GM11168 (cell line): ENCODE results near the gene HOXC4.
"Not testable (repeated sequence)": the region's sequence is repeated elsewhere in the genome, so short reads cannot be mapped to it uniquely, and the experiment has no call there.

ENCODE experiments used
- in situ Hi-C: fragments of 300-500 bp; cut with MboI; formaldehyde crosslinking; loops from one replicate; pipeline ENCODE4 v1.12.0; 2022; ENCODE audit warnings: low sequenced_read_pairs; ENCODE audit not compliant: unreplicated experiment

The HOXC4 gene

GRCh38 chr12:54052438-54053002 lies 1.1 kb upstream of the HOXC4 start:
- in situ Hi-C loops = no loop called here

- in situ Hi-C loops = no loop called here
Measured at GRCh38 chr12:54053003-54053750, 458 bp upstream of the HOXC4 start.

GRCh38 chr12:54054742-54055194 lies 1.1 kb downstream of the HOXC4 start:
- in situ Hi-C loops = no loop called here

DNA sequence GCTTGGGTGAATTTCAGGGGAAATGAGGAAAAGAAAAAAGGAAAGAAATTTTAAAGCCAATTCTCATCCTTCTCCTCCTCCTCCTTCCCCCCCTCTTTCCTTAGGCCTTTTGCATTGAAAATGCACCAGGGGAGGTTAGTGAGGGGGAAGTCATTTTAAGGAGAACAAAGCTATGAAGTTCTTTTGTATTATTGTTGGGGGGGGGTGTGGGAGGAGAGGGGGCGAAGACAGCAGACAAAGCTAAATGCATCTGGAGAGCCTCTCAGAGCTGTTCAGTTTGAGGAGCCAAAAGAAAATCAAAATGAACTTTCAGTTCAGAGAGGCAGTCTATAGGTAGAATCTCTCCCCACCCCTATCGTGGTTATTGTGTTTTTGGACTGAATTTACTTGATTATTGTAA lies 1.9 kb downstream of the HOXC4 start:
- in situ Hi-C loops = no loop called here

DNA sequence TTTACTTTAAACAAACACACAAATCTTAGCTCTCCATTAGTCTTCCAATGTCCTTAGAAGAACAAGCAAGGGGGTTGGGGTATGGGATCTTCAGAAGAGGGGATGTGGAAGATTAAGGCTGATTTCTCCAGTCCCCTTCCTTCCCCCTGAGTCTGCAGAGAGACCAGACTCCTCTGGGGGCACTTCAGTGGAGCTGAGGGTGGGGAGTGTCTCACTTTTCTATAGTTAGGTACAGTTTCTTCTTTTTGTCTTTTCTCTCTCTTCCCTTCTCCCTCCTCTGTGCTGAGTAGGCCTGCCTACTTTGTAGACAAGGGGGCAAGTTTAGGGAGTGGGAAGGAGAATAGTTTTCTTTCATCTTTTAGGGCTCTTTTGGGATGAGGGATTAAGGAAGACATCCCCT lies 2.5 kb downstream of the HOXC4 start:
- in situ Hi-C loops = no loop called here

GRCh38 chr12:54058128-54058768 lies 4.6 kb downstream of the HOXC4 start:
- in situ Hi-C loops = no loop called here

- in situ Hi-C loops = no loop called here
Measured at GRCh38 chr12:54059668-54060067, 6.0 kb downstream of the HOXC4 start.

- in situ Hi-C loops = no loop called here
Measured at GRCh38 chr12:54060174-54060974, 6.7 kb downstream of the HOXC4 start.

DNA sequence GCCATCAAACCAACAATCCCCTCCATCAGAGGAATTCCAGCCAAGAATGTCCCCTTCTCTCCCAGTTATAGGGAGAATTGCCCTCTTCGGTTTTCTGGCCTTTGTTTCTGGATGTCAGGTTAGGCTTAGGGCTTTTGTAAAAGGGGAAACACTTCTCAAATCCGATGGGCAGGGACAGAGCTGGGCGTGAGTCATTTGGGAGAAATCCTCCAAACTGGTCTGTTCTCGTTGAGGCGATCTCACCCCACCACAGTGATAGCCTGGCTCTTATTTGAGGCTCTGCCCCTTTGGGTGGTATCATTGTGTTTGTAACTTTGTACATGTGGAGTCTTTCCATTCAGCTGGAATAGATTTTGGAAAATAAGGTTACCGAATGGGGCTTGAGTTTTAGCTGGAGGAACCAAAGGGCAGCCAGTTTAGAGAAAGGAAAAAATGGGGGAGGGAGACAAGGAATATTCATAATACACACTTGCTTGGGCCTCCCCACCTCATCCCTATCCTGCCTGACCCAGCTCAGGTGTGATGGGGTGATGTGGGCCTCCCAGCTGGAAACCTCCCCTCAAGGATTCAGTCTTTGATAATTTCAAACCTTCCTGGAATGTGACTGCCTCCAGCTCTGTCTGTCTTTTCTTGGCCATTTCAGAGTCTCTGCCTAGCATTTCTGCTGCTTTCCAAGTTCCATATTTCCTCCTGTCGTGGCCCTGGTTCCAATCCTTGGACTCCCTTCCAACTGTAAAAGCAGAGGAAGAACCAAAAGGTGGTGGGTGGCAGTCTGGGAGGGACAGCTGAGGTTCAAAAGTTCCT lies 7.5 kb downstream of the HOXC4 start:
- in situ Hi-C loops = no loop called here

- in situ Hi-C loops = no loop called here
Measured at GRCh38 chr12:54065677-54066076, 12.0 kb downstream of the HOXC4 start.

- in situ Hi-C loops = no loop called here
Measured at GRCh38 chr12:54066408-54066807, 12.8 kb downstream of the HOXC4 start.

DNA sequence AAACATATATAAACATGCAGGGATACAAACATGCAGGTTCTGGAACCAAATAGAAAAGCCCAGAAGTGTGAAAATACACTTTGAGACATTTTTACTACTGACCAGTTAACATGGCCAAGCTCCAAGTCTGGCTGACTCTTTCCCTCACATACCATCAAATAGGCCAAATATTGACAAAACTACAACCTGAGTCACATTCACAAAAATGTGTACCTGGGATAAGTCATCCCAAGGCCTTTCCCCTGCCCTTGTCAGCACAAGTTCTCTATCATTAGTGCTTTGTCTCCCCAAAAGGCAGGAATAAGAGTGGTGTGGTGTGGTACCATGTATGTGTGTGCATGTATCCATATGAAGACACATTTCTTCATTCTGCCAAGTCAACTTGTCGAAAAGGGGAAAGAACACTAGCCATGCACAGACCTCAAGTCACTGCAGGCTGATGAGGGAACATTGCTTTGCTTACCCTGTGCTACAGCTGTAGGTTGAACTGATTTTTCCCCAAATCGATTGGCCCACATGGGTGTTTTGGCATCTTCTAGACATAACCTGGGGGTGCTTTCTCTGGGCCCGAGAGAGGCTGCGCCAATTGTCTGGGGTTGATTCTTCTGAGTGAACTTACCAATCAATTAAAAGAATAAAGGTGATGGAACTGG lies 14.9 kb downstream of the HOXC4 start:
- in situ Hi-C loops = no loop called here

DNA sequence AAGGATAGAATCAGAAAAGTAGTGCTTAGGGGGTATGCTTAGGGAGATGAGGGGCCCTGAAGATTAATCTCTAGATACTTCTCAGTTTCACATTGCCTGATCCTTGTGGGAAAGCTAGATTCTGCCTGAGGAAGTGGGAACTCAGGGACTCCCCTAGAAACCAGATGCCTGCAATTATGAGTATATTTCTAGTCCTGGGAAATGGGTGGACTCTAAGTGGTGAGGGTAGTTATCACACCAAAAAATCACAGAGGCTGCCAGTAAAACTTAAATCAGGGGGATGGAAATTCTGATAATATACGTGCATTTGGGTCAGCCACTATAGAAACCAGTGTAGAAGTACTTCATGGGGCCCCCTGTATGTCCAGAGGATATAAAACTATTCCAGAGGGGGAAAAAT lies 18.3 kb downstream of the HOXC4 start:
- in situ Hi-C loops = no loop called here

GRCh38 chr12:54074308-54074707 lies 20.7 kb downstream of the HOXC4 start:
- in situ Hi-C loops = no loop called here

GRCh38 chr12:54075409-54075808 lies 21.8 kb downstream of the HOXC4 start:
- in situ Hi-C loops = no loop called here

DNA sequence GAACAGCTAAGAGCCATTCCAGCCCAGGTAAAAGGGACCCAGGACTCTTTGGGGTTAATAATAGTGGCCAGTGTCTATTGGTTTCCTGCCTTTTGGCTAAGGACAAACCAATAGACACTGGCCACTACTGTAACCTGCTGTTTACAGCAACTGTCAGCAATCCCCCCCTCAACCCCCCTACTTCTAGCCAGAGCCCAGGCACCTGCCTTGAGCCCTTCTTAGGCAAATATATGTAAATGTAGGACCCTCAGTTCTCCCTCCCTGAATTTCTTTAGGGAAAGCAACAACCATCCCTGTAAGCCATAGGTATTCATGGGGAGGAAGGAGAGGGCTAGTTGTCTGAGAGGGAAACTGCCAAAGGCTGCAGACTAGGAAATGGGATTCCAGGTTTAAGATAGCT lies 22.3 kb downstream of the HOXC4 start:
- in situ Hi-C loops = no loop called here

- in situ Hi-C loops = not testable (repeated sequence)
Measured at GRCh38 chr12:54077843-54078242, 24.2 kb downstream of the HOXC4 start.

DNA sequence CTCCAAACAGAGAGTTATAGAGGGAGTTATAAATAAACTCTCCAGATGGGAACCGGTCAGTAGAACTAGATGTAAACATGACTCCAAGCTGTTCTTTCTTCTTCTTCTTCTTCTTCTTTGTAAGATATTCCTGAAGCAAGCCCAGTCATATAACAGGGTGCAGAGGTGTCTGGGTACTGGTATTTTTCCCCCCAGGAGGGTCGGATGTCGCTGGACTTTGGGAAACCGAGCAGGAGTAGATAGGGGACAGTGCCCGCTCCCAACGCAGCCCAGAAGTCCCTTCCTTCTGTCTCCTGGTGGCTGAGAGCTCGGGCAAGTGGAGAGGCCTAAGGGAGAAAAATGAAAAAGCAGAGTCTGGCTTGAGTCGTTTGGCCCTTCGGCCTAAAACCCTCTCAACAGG lies 25.5 kb downstream of the HOXC4 start:
- in situ Hi-C loops = not testable (repeated sequence)
